Erythroblast (primary cell): ENCODE measurements around the gene PRR35.

ENCODE experiments used
- GATA1 ChIP-seq: IDR thresholded peaks from 2 replicates; pipeline ENCODE4 v1.6.1; 2011; ENCODE audit warnings: low read depth, mild to moderate bottlenecking, control low read depth, low read length, moderate library complexity
- POLR2A ChIP-seq: IDR thresholded peaks from 2 replicates; pipeline ENCODE4 v1.6.1; 2011; ENCODE audit warnings: mild to moderate bottlenecking, low read length

GRCh38 chr16:583470-583814, 23.2 kb downstream of the PRR35 start:
- TF ChIP-seq POLR2A: no peak
- no peak for TF ChIP-seq GATA1
